Measurements from ENCODE around the gene UCHL5.

- TF ChIP-seq GATA2 (IDR thresholded peaks at IDR 0.05; ENCODE audit: low read depth, low read length): no peak
- TF ChIP-seq GATA3 (IDR thresholded peaks at IDR 0.05; ENCODE audit: low read depth, low read length): no peak
These were observed 43.5 kb upstream of the UCHL5 start for GRCh38 chr1:193102662-193103061.

Data from SH-SY5Y (cell line).